Measurements from ENCODE around the gene ASH1L. TPM values are rescaled to one million over a fixed set of nuclear protein-coding genes. Genes with fewer than 3 reads are reported as not detected.

The ASH1L gene
- total RNA-seq, 1 donor from 2014 or later: 51.5 TPM

GRCh38 chr1:155531624-155532023, 31.0 kb downstream of the ASH1L start:
- no peak overlapping the region for H3K4me3 Mint-ChIP-seq (ENCODE audit: unreplicated experiment)
- DNase-seq (ENCODE audit: extremely low spot score, unreplicated experiment): no peak
- TF ChIP-seq, protein P1, sequence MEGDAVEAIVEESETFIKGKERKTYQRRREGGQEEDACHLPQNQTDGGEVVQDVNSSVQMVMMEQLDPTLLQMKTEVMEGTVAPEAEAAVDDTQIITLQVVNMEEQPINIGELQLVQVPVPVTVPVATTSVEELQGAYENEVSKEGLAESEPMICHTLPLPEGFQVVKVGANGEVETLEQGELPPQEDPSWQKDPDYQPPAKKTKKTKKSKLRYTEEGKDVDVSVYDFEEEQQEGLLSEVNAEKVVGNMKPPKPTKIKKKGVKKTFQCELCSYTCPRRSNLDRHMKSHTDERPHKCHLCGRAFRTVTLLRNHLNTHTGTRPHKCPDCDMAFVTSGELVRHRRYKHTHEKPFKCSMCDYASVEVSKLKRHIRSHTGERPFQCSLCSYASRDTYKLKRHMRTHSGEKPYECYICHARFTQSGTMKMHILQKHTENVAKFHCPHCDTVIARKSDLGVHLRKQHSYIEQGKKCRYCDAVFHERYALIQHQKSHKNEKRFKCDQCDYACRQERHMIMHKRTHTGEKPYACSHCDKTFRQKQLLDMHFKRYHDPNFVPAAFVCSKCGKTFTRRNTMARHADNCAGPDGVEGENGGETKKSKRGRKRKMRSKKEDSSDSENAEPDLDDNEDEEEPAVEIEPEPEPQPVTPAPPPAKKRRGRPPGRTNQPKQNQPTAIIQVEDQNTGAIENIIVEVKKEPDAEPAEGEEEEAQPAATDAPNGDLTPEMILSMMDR (IDR thresholded peaks at IDR 0.05): no peak
- H3K4me1 Mint-ChIP-seq (ENCODE audit: unreplicated experiment): peaks cover 22% of the 10 kb centered on the region
- H3K27me3 Mint-ChIP-seq (ENCODE audit: unreplicated experiment): no peaks in the 10 kb centered on the region
- peaks cover 2% of the 10 kb centered on the region for H3K36me3 Mint-ChIP-seq (ENCODE audit: unreplicated experiment)
- H3K9me3 Mint-ChIP-seq (ENCODE audit: unreplicated experiment): no peaks in the 10 kb centered on the region
- H3K27ac Mint-ChIP-seq (ENCODE audit: unreplicated experiment): peak overlapping the region; percentile 10

DNA sequence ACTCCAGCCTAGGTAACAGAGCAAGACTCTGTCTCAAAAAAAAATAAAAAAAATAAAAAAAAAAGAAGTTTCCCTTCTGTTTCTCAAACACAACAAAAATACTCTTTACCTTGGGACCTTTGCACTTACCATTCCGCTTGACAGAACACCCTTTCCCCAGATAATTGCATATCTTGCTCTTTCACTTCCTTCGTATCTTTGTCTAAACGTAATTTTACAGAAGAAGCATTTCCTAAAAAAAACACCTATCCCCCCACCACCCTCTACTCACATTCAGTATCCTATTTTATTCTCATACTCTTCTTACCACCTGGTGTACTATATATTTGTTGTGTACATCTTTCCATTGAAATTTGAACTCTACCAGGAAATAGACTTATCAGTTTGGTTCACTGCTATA, 32.7 kb downstream of the ASH1L start:
- TF ChIP-seq, protein P1 (IDR thresholded peaks at IDR 0.05): no peak
- DNase-seq (ENCODE audit: extremely low spot score, unreplicated experiment): no peak
- peaks cover 15% of the 10 kb centered on the region for H3K4me1 Mint-ChIP-seq (ENCODE audit: unreplicated experiment)
- no peaks in the 10 kb centered on the region for H3K9me3 Mint-ChIP-seq (ENCODE audit: unreplicated experiment)
- no peaks in the 10 kb centered on the region for H3K27me3 Mint-ChIP-seq (ENCODE audit: unreplicated experiment)
- no peak overlapping the region for H3K4me3 Mint-ChIP-seq (ENCODE audit: unreplicated experiment)
- H3K36me3 Mint-ChIP-seq (ENCODE audit: unreplicated experiment): peaks cover 2% of the 10 kb centered on the region
- H3K27ac Mint-ChIP-seq (ENCODE audit: unreplicated experiment): no peak overlapping the region

DNA sequence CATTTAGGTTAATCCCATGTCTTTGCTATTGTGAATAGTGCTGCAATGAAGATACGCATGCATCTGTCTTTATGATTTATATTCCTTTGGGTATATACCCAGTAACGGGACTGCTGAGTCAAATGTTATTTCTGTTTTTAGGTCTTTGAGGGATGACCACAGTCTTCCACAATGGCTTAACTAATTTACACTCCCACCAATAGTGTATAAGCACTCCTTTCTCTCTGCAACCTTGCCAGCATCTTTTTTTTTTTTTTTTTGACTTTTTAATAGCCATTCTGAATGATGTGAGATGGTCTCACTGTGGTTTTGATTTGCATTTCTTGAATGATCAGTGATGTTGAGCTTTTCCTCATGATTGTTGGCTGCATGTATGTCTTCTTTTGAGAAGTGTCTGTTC, 33.5 kb downstream of the ASH1L start:
- H3K9me3 Mint-ChIP-seq (ENCODE audit: unreplicated experiment): no peaks in the 10 kb centered on the region
- H3K27ac Mint-ChIP-seq (ENCODE audit: unreplicated experiment): no peak overlapping the region
- no peak overlapping the region for H3K4me3 Mint-ChIP-seq (ENCODE audit: unreplicated experiment)
- peaks cover 2% of the 10 kb centered on the region for H3K36me3 Mint-ChIP-seq (ENCODE audit: unreplicated experiment)
- DNase-seq (ENCODE audit: extremely low spot score, unreplicated experiment): no peak
- H3K4me1 Mint-ChIP-seq (ENCODE audit: unreplicated experiment): peaks cover 13% of the 10 kb centered on the region
- TF ChIP-seq, protein P1 (IDR thresholded peaks at IDR 0.05): no peak
- no peaks in the 10 kb centered on the region for H3K27me3 Mint-ChIP-seq (ENCODE audit: unreplicated experiment)

- TF ChIP-seq, protein P1 (IDR thresholded peaks at IDR 0.05): no peak
- no peaks in the 10 kb centered on the region for H3K9me3 Mint-ChIP-seq (ENCODE audit: unreplicated experiment)
- H3K36me3 Mint-ChIP-seq (ENCODE audit: unreplicated experiment): peaks cover 2% of the 10 kb centered on the region
- H3K4me1 Mint-ChIP-seq (ENCODE audit: unreplicated experiment): peaks cover 14% of the 10 kb centered on the region
- no peak overlapping the region for H3K27ac Mint-ChIP-seq (ENCODE audit: unreplicated experiment)
- no peak for DNase-seq (ENCODE audit: extremely low spot score, unreplicated experiment)
- no peaks in the 10 kb centered on the region for H3K27me3 Mint-ChIP-seq (ENCODE audit: unreplicated experiment)
- H3K4me3 Mint-ChIP-seq (ENCODE audit: unreplicated experiment): no peak overlapping the region
Measured at GRCh38 chr1:155527677-155528076, 34.9 kb downstream of the ASH1L start.

GRCh38 chr1:155526356-155526755, 36.2 kb downstream of the ASH1L start:
- peaks cover 3% of the 10 kb centered on the region for H3K36me3 Mint-ChIP-seq (ENCODE audit: unreplicated experiment)
- H3K4me3 Mint-ChIP-seq (ENCODE audit: unreplicated experiment): no peak overlapping the region
- peaks cover 8% of the 10 kb centered on the region for H3K4me1 Mint-ChIP-seq (ENCODE audit: unreplicated experiment)
- TF ChIP-seq, protein P1 (IDR thresholded peaks at IDR 0.05): no peak
- no peak overlapping the region for H3K27ac Mint-ChIP-seq (ENCODE audit: unreplicated experiment)
- no peak for DNase-seq (ENCODE audit: extremely low spot score, unreplicated experiment)
- no peaks in the 10 kb centered on the region for H3K9me3 Mint-ChIP-seq (ENCODE audit: unreplicated experiment)
- H3K27me3 Mint-ChIP-seq (ENCODE audit: unreplicated experiment): no peaks in the 10 kb centered on the region

Measured in osteocyte (in vitro differentiated cells).